Measurements from ENCODE around the gene MADD. TPM values are rescaled to one million over a fixed set of nuclear protein-coding genes. Genes with fewer than 3 reads are reported as not detected.

The MADD gene
- total RNA-seq, 1 donor from 2014 or later, result 40.9 TPM

- no peaks in the 10 kb centered on the region for H3K9me3 ChIP-seq (replicated peaks)
- H3K36me3 ChIP-seq, result peaks cover 83% of the 10 kb centered on the region
- H3K4me1 ChIP-seq, result peaks cover 67% of the 10 kb centered on the region
- peak overlapping the region; percentile 97 for H3K27ac ChIP-seq (replicated peaks)
- TF ChIP-seq, protein P1, sequence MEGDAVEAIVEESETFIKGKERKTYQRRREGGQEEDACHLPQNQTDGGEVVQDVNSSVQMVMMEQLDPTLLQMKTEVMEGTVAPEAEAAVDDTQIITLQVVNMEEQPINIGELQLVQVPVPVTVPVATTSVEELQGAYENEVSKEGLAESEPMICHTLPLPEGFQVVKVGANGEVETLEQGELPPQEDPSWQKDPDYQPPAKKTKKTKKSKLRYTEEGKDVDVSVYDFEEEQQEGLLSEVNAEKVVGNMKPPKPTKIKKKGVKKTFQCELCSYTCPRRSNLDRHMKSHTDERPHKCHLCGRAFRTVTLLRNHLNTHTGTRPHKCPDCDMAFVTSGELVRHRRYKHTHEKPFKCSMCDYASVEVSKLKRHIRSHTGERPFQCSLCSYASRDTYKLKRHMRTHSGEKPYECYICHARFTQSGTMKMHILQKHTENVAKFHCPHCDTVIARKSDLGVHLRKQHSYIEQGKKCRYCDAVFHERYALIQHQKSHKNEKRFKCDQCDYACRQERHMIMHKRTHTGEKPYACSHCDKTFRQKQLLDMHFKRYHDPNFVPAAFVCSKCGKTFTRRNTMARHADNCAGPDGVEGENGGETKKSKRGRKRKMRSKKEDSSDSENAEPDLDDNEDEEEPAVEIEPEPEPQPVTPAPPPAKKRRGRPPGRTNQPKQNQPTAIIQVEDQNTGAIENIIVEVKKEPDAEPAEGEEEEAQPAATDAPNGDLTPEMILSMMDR (IDR thresholded peaks at IDR 0.05; ENCODE audit: borderline replicate concordance), result no peak
- H3K4me3 ChIP-seq, result no peak overlapping the region
- H3K27me3 ChIP-seq (ENCODE audit: low read depth), result no peaks in the 10 kb centered on the region
- intact Hi-C loops (cut with micrococcal nuclease), result no loop called here
- DNase-seq, result no peak
These were observed 58.8 kb downstream of the MADD start for GRCh38 chr11:47328449-47329390.

GRCh38 chr11:47329431-47329986, 59.6 kb downstream of the MADD start:
- Histone ChIP-seq H3K36me3 (peaks cover 90% of the 10 kb centered on the region), H3K27ac (replicated peaks) (peak overlapping the region; percentile 97), H3K4me3 (no peak overlapping the region), H3K4me1 (peaks cover 73% of the 10 kb centered on the region), H3K27me3 (ENCODE audit: low read depth) (no peaks in the 10 kb centered on the region), H3K9me3 (replicated peaks) (no peaks in the 10 kb centered on the region)
- TF ChIP-seq, protein P1 (IDR thresholded peaks at IDR 0.05; ENCODE audit: borderline replicate concordance), result no peak
- no peak for DNase-seq
- intact Hi-C loops (cut with micrococcal nuclease), result no loop called here

DNA sequence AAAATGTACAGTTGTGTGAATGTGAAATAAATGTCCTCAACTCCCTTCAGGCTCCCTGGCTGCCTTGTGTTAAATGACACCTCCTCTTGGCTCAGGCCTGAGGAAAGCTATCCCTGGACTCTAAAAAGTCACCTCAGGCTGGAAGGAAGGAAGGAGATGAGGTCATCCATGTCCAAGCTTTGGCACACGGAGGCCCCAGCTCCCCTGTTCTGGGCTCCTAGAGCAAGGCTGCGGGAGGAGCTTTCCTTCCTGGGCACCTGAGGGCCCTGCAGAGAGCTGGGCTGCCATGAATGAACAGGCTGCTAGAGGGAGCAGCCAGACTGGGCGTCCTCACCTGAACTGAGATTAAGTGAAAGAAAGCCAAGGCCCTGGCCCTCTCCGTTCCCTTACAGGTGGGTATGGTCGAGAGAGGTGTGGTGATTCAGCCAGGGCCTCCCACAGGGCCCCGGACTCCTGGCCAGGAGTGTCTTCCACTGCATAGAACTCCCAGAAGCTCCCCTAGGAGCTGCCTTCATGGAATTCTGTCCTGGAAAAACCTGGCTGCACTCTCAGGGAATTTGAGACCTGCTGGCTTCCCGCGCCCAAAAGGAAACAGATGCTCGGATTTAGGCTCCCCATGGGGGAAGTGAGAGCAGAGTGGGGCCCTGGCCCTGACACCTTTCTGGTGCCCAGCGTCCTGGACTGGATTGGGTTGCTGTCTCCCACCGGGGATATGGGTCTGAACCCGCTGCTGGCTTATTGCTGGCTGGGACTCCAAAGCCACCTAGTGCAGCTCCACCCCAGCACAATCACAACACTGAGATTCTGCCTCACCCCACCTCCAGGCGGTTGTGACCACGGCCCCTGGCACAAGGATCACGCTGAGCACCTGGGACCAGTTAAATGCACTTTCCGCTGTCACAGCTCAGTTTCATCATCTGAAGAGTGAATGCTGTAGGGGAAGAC, 60.3 kb downstream of the MADD start:
- peaks cover 80% of the 10 kb centered on the region for H3K4me1 ChIP-seq

DNA sequence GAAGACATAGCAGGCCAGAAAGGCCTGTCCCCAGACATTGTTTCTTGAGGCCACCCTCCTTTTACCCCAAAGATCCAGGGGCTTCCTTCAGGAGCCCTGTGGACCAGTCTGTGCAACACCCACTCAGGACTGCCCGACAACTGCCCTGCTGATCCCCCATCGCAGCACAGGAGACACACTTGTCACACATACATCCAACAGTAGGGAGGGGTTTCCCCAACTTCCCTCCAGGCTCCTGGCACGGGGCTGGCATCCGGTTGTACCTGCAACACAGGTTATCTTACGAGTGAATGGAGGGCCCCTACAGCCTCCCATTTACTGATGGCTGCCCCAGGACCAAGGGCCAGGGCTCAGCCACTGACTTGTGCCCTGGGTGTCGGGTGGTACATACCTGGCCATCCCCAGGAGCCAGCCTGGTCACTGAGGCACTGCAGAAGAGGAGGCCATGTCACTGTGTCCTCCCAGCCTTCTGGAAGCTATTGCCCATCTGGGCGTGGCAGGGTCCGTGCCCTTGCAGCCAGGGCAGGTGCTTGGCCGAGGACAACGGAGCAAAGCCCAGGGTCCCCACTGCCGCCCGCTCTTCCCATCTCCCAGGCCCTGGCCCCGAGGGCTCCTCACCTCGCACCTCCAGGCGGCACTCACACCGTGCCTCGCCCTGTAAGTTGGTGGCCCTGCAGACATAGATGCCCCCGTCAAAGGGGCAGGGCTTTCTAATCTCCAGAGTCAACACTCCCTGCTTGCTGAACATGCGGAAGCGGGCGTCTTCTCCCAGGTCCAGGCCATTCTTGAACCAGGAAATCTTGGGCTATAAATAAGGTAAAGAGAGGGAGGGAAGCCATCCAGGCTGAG, 61.7 kb downstream of the MADD start:
- Histone ChIP-seq H3K36me3 (peaks cover 95% of the 10 kb centered on the region), H3K4me3 (no peak overlapping the region), H3K27me3 (ENCODE audit: low read depth) (no peaks in the 10 kb centered on the region), H3K27ac (replicated peaks) (peak overlapping the region; percentile 97), H3K4me1 (peaks cover 72% of the 10 kb centered on the region), H3K9me3 (replicated peaks) (no peaks in the 10 kb centered on the region)
- TF ChIP-seq, protein P1 (IDR thresholded peaks at IDR 0.05; ENCODE audit: borderline replicate concordance), result no peak
- no peak for DNase-seq
- intact Hi-C loops (cut with micrococcal nuclease), result no loop called here

More for the DNA sequence above, 60.3 kb downstream of the MADD start:
- H3K27ac ChIP-seq (replicated peaks), result peak overlapping the region; percentile 97
- peaks cover 95% of the 10 kb centered on the region for H3K36me3 ChIP-seq
- H3K27me3 ChIP-seq (ENCODE audit: low read depth), result no peaks in the 10 kb centered on the region
- intact Hi-C loops (cut with micrococcal nuclease), result no loop called here
- no peaks in the 10 kb centered on the region for H3K9me3 ChIP-seq (replicated peaks)
- peak overlapping the region; percentile 12 for H3K4me3 ChIP-seq
- DNase-seq, result no peak
- TF ChIP-seq, protein P1 (IDR thresholded peaks at IDR 0.05; ENCODE audit: borderline replicate concordance), result no peak

Data from left ventricle myocardium inferior (tissue), 1 donor.